Activated T-helper 17 cell treated with anti-CD3 and anti-CD28 coated beads, Interleukin-2, amount 50 U/mL, for 72 hours (primary cell): ENCODE measurements around the gene JAK3. TPM values are rescaled to one million over a fixed set of nuclear protein-coding genes. Genes with fewer than 3 reads are reported as not detected.
"Not testable (repeated sequence)": the region's sequence is repeated elsewhere in the genome, so short reads cannot be mapped to it uniquely, and the experiment has no call there.

ENCODE experiments used
- ATAC-seq: fragments of 150-1000 bp; cut with Tn5 transposase; replicated peaks from 2 replicates; pipeline ENCODE4 v1.10.0; 2021; ENCODE audit warnings: mild to moderate bottlenecking, moderate library complexity
- H3K27ac Mint-ChIP-seq: one replicate; pipeline ENCODE4 v1.8.0; 2022; ENCODE audit warnings: mixed read lengths
- H3K27me3 Mint-ChIP-seq: one replicate; pipeline ENCODE4 v1.8.0; 2022; ENCODE audit warnings: mixed read lengths
- H3K36me3 Mint-ChIP-seq: one replicate; pipeline ENCODE4 v1.8.0; 2022; ENCODE audit warnings: low read depth, mild to moderate bottlenecking, mixed read lengths
- H3K4me1 Mint-ChIP-seq: one replicate; pipeline ENCODE4 v1.8.0; 2022; ENCODE audit warnings: mixed read lengths
- H3K4me3 Mint-ChIP-seq: one replicate; pipeline ENCODE4 v1.8.0; 2022; ENCODE audit warnings: mild to moderate bottlenecking, mixed read lengths
- H3K9me3 Mint-ChIP-seq: one replicate; pipeline ENCODE4 v1.8.0; 2022; ENCODE audit warnings: mixed read lengths
- total RNA-seq, 2 donors: library from RNA; stranded (reverse); gene quantifications; one replicate each; pipeline ENCODE4 v1.2.3, GENCODE V29; 2022

Gene JAK3
- 100 to 1,000 TPM; 186 to 250 TPM for total RNA-seq

GRCh38 chr19:17847538-17848366 is at the start of gene JAK3:
TSS of gene JAK3 (minus strand) at chr19:17847982. CDS start at chr19:17844417, 3,565 bp downstream.
- H3K4me3 Mint-ChIP-seq, result peak within 1 kb of the TSS; percentile 82
- H3K4me1 Mint-ChIP-seq, result peaks cover 24% of the 10 kb centered on the region
- ATAC-seq, result peak; percentile 86
- H3K27ac Mint-ChIP-seq, result peak within 1 kb of the TSS; percentile 94
- no peaks in the 10 kb centered on the region for H3K9me3 Mint-ChIP-seq
- H3K27me3 Mint-ChIP-seq, result no peaks in the 10 kb centered on the region
- H3K36me3 Mint-ChIP-seq, result peaks cover 50% of the 10 kb centered on the region

GRCh38 chr19:17893766-17894165 is 46.0 kb upstream of the JAK3 start:
- H3K27ac Mint-ChIP-seq, result no peak overlapping the region
- ATAC-seq, result no peak
- no peaks in the 10 kb centered on the region for H3K4me1 Mint-ChIP-seq
- H3K4me3 Mint-ChIP-seq, result no peak overlapping the region
- H3K27me3 Mint-ChIP-seq, result peaks cover 4% of the 10 kb centered on the region
- H3K36me3 Mint-ChIP-seq, result no peaks in the 10 kb centered on the region
- no peaks in the 10 kb centered on the region for H3K9me3 Mint-ChIP-seq

- H3K27me3 Mint-ChIP-seq, result no peaks in the 10 kb centered on the region
- no peak for ATAC-seq
- no peaks in the 10 kb centered on the region for H3K9me3 Mint-ChIP-seq
- H3K4me3 Mint-ChIP-seq, result no peak overlapping the region
- H3K27ac Mint-ChIP-seq, result no peak overlapping the region
- H3K36me3 Mint-ChIP-seq, result no peaks in the 10 kb centered on the region
- no peaks in the 10 kb centered on the region for H3K4me1 Mint-ChIP-seq
Measured at GRCh38 chr19:17889609-17890214, 41.9 kb upstream of the JAK3 start.

GRCh38 chr19:17888260-17888659 is 40.5 kb upstream of the JAK3 start:
- Mint-ChIP-seq H3K4me3 (no peak overlapping the region), H3K4me1 (no peaks in the 10 kb centered on the region), H3K36me3 (no peaks in the 10 kb centered on the region), H3K27ac (no peak overlapping the region), H3K27me3 (no peaks in the 10 kb centered on the region), H3K9me3 (no peaks in the 10 kb centered on the region)
- no peak for ATAC-seq

GRCh38 chr19:17887221-17887620 is 39.4 kb upstream of the JAK3 start:
- H3K27ac Mint-ChIP-seq, H3K27me3 Mint-ChIP-seq, H3K4me1 Mint-ChIP-seq, H3K9me3 Mint-ChIP-seq, ATAC-seq, H3K4me3 Mint-ChIP-seq, H3K36me3 Mint-ChIP-seq: not testable (repeated sequence)

GRCh38 chr19:17886515-17886914 is 38.7 kb upstream of the JAK3 start:
- Mint-ChIP-seq H3K27ac (no peak overlapping the region), H3K36me3 (no peaks in the 10 kb centered on the region), H3K9me3 (no peaks in the 10 kb centered on the region), H3K27me3 (no peaks in the 10 kb centered on the region), H3K4me3 (no peak overlapping the region), H3K4me1 (no peaks in the 10 kb centered on the region)
- ATAC-seq, result no peak

GRCh38 chr19:17883627-17884410 is 36.0 kb upstream of the JAK3 start:
- Mint-ChIP-seq H3K27ac (no peak overlapping the region), H3K4me3 (no peak overlapping the region), H3K36me3 (no peaks in the 10 kb centered on the region), H3K27me3 (no peaks in the 10 kb centered on the region), H3K4me1 (no peaks in the 10 kb centered on the region), H3K9me3 (no peaks in the 10 kb centered on the region)
- no peak for ATAC-seq

- no peaks in the 10 kb centered on the region for H3K36me3 Mint-ChIP-seq
- H3K27ac Mint-ChIP-seq, result no peak overlapping the region
- H3K9me3 Mint-ChIP-seq, result no peaks in the 10 kb centered on the region
- no peak overlapping the region for H3K4me3 Mint-ChIP-seq
- H3K4me1 Mint-ChIP-seq, result no peaks in the 10 kb centered on the region
- ATAC-seq, result no peak
- H3K27me3 Mint-ChIP-seq, result no peaks in the 10 kb centered on the region
Measured at GRCh38 chr19:17881701-17882100, 33.9 kb upstream of the JAK3 start.

GRCh38 chr19:17879466-17879865 is 31.7 kb upstream of the JAK3 start:
- H3K9me3 Mint-ChIP-seq, result no peaks in the 10 kb centered on the region
- H3K4me3 Mint-ChIP-seq, result no peak overlapping the region
- H3K4me1 Mint-ChIP-seq, result no peaks in the 10 kb centered on the region
- H3K27me3 Mint-ChIP-seq, result no peaks in the 10 kb centered on the region
- no peak for ATAC-seq
- H3K36me3 Mint-ChIP-seq, result no peaks in the 10 kb centered on the region
- H3K27ac Mint-ChIP-seq, result no peak overlapping the region

- H3K27me3 Mint-ChIP-seq, result no peaks in the 10 kb centered on the region
- no peak overlapping the region for H3K4me3 Mint-ChIP-seq
- no peaks in the 10 kb centered on the region for H3K36me3 Mint-ChIP-seq
- no peaks in the 10 kb centered on the region for H3K4me1 Mint-ChIP-seq
- no peak for ATAC-seq
- no peak overlapping the region for H3K27ac Mint-ChIP-seq
- H3K9me3 Mint-ChIP-seq, result no peaks in the 10 kb centered on the region
Measured at GRCh38 chr19:17877696-17878095, 29.9 kb upstream of the JAK3 start.

- no peak for ATAC-seq
- Mint-ChIP-seq H3K4me1 (no peaks in the 10 kb centered on the region), H3K27ac (no peak overlapping the region), H3K4me3 (peak overlapping the region; percentile 79), H3K27me3 (no peaks in the 10 kb centered on the region), H3K36me3 (peaks cover 5% of the 10 kb centered on the region), H3K9me3 (no peaks in the 10 kb centered on the region)
Measured at GRCh38 chr19:17874758-17875135, 27.0 kb upstream of the JAK3 start.

GRCh38 chr19:17873786-17874757 is 26.3 kb upstream of the JAK3 start:
- no peaks in the 10 kb centered on the region for H3K4me1 Mint-ChIP-seq
- peaks cover 5% of the 10 kb centered on the region for H3K36me3 Mint-ChIP-seq
- no peaks in the 10 kb centered on the region for H3K9me3 Mint-ChIP-seq
- peak overlapping the region; percentile 79 for H3K4me3 Mint-ChIP-seq
- peak; percentile 81 for ATAC-seq
- H3K27ac Mint-ChIP-seq, result no peak overlapping the region
- no peaks in the 10 kb centered on the region for H3K27me3 Mint-ChIP-seq

- no peak overlapping the region for H3K27ac Mint-ChIP-seq
- H3K9me3 Mint-ChIP-seq, result no peaks in the 10 kb centered on the region
- H3K27me3 Mint-ChIP-seq, result no peaks in the 10 kb centered on the region
- peak; percentile 75 for ATAC-seq
- no peaks in the 10 kb centered on the region for H3K4me1 Mint-ChIP-seq
- H3K4me3 Mint-ChIP-seq, result peak overlapping the region; percentile 79
- H3K36me3 Mint-ChIP-seq, result peaks cover 5% of the 10 kb centered on the region
Measured at GRCh38 chr19:17872251-17873001, 24.6 kb upstream of the JAK3 start.
